GM18507 (cell line): ENCODE results near the gene C2CD4C.
"Not testable (repeated sequence)": the region's sequence is repeated elsewhere in the genome, so short reads cannot be mapped to it uniquely, and the experiment has no call there.

Source experiments
- DNase-seq: peaks from one replicate; pipeline ENCODE4 v3.0.0; 2011; ENCODE audit warnings: low read depth; ENCODE audit not compliant: insufficient read length; ENCODE audit errors: extremely low spot score
- FAIRE-seq: peaks from 2 replicates; lab custom pipeline; 2011; peaks lifted over from hg19 to GRCh38; lab: Jason Lieb, UNC

The C2CD4C gene

DNA sequence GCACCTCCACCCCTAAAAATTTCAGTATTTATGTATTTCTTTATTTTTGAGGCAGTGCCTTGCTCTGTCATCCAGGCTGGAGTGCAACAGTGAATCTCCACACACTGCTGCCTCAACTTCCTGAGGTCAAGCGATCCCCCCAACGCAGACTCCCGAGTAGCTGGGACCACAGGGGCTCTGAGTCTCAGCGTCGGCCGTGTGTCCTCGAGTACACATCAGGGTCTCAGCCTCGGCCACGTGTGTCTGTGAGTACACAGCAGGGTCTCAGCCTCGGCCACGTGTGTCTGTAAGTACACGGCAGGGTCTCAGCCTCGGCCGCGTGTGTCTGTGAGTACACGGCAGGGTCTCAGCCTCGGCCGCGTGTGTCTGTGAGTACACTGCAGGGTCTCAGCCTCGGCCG lies 21.2 kb downstream of the C2CD4C start:
- DNase-seq: no peak
- no peak for FAIRE-seq

DNA sequence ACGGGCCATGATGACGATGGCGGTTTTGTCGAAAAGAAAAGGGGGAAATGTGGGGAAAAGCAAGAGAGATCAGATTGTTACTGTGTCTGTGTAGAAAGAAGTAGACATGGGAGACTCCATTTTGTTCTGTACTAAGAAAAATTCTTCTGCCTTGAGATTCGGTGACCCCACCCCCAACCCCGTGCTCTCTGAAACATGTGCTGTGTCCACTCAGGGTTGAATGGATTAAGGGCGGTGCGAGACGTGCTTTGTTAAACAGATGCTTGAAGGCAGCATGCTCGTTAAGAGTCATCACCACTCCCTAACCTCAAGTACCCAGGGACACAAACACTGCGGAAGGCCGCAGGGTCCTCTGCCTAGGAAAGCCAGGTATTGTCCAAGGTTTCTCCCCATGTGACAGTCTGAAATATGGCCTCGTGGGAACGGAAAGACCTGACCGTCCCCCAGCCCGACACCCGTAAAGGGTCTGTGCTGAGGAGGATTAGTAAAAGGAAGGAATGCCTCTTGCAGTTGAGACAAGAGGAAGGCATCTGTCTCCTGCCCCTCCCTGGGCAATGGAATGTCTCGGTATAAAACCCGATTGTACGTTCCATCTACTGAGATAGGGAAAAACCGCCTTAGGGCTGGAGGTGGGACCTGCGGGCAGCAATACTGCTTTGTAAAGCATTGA lies 22.2 kb downstream of the C2CD4C start:
- not testable (repeated sequence) for FAIRE-seq, DNase-seq

DNA sequence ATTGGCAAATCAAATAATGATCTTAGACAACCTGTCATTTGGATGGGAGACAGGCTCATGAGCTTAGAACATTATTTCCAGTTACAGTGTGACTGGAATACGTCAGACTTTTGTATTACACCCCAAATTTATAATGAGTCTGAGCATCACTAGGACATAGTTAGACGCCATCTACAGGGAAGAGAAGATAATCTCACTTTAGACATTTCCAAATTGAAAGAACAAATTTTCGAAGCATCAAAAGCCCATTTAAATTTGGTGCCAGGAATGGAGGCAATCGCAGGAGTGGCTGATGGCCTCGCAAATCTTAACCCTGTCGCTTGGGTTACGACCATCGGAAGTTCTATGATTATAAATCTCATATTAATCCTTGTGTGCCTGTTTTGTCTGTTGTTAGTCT lies 22.8 kb downstream of the C2CD4C start:
- FAIRE-seq, DNase-seq: not testable (repeated sequence)

DNA sequence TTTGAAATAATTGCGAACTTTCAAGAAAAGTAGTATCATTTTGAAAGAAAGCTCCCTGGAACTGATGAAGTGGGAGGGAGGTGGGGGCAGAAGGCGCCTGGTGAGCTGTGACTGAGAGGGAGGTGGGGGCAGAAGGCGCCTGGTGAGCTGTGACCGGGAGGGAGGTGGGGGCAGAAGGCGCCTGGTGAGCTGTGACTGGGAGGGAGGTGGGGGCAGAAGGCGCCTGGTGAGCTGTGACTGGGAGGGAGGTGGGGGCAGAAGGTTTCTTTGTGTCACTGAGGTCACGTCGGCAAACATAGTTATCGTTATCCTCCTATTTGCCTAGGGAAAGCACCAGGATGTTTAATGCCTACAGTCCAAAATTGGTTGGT lies 24.2 kb downstream of the C2CD4C start:
- FAIRE-seq (no peak), DNase-seq (no peak)

DNA sequence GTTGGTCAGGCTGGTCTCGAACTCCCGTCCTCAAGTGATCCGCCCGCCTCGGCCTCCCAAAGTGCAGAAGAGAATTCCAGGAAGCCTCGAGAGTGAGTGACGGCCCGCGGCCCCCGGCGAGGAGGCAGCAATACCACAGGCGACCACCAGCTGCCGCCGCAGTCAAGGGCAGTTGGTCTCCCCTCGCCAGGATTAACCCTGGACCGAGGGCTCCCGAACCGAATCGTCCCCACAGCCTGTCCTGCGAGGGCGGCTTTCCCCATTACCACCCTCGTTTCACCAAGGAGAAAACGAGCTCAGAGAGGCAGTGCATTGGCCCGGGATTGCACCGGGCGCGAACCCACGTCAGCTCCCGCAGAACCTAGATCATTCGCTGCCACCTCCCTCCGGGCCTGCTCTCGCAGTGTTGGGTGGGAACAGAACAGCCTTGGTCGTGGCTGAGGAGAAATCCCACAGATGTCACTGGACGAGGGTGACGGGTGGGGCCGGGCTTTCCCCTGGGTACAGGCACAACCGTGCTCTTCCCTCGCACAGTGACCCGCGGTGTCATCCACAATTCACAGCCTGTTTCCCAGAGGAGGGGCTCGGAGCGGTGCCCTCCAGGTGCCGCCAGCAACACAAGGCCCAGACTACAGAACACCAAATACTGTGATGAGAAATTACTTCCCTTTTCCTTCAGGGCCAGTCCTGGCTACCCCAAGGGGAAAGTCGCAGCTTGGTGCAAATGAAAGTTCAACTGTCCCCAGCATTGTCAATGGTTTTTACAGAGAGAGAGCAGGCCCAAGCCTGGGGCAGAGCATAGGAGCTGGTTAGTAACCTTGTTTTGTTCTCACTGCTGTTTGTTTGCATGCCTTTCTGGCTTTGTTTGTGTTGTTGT lies 24.8 kb downstream of the C2CD4C start:
- DNase-seq (no peak), FAIRE-seq (no peak)

DNA sequence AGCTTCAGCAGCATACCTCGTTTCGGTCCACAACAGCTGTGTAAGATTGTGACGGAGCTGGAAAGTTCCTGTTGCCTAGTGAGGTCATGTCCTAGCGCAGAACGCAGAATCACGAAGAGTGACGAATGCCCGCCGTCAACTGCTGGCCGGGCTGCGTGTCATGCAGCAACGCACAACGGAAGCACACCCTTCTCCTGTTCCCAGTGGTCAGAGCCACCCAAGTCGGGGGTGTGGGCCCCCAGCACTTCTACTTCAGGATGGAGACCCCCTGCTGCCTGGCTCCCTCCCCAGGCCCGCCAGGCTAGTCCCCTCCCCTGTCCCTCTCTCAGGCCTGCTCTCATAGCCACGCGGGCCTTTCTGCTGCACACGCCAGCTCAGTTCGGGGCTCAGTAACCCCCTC lies 25.9 kb downstream of the C2CD4C start:
- no peak for DNase-seq
- no peak for FAIRE-seq

DNA sequence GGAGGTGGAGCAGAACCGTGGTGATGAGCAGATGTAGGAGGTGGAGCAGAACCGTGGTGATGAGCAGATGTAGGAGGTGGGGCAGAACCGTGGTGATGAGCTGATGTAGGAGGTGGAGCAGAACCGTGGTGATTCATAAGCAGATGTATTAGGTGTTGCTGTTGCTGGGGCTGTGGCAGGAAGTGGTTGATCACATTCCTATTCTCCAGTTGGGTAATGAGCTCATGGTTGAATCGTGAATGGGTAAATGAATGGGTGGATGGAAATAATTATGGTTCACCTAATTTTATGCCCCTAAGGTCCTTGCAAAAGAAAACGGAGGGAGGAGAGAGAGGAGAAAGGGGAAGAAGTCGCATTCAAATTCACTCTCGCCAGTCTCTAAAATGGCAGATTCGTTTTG lies 26.4 kb downstream of the C2CD4C start:
- peak; percentile 63 for FAIRE-seq
- DNase-seq: not testable (repeated sequence)

DNA sequence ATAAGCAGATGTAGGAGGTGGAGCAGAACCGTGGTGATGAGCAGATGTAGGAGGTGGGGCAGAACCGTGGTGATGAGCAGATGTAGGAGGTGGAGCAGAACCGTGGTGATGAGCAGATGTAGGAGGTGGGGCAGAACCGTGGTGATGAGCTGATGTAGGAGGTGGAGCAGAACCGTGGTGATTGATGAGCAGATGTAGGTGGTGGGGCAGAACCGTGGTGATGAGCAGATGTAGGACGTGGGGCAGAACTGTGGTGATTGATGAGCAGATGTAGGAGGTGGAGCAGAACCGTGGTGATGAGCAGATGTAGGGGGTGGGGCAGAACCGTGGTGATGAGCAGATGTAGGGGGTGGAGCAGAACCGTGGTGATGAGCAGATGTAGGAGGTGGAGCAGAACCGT lies 27.0 kb downstream of the C2CD4C start:
- not testable (repeated sequence) for FAIRE-seq, DNase-seq

DNA sequence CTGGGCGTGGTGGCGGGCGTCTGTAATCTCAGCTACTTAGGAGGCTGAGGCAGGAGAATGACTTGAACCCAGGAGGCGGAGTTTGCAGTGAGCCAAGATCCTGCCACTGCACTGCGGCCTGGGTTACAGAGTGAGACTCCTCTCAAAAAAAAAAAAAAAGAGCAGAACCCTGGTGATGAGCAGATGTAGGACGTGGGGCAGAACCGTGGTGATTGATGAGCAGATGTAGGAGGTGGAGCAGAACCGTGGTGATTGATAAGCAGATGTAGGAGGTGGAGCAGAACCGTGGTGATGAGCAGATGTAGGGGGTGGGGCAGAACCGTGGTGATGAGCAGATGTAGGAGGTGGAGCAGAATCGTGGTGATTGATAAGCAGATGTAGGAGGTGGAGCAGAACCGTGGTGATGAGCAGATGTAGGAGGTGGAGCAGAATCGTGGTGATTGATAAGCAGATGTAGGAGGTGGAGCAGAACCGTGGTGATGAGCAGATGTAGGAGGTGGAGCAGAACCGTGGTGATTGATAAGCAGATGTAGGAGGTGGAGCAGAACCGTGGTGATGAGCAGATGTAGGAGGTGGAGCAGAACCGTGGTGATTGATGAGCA lies 28.2 kb downstream of the C2CD4C start:
- DNase-seq, FAIRE-seq: not testable (repeated sequence)

DNA sequence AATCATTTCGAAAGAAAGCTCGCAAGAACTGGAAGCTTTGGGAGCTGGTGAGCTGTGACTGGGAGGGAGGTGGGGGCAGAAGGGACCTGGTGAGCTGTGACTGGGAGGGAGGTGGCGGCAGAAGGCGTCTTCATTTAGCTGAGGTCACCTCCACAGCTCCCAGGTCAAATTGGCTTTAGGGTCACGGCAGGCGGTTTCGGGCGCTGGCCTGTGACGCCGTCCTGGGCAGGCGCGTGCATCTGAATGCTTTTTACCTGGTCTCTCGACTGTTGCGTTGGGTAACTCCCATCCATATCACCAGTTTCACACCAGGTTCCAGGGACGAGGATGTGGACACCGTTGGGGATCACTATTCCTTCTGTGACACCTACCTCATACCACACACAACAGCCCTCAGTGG lies 29.2 kb downstream of the C2CD4C start:
- FAIRE-seq (no peak), DNase-seq (no peak)

DNA sequence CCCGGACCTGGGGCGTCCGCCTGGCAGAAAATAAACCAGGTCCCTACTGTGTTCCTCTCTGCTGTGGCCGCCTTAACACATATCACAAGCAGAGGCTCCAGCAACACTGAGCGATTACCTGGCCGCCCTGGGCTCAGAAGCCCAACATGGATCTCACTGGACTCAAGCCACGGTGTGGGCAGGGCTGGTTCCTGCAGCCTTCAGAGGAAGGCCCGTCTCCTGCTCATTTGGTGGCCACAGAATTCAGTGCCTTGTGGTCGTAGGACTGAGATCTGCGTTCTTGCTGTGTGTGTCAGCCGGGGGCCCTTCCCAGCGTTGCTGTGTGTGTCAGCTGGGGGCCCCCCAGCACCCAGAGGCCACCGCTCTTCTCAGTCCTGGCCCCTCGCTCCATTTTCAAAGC lies 30.2 kb downstream of the C2CD4C start:
- FAIRE-seq: no peak
- no peak for DNase-seq

DNA sequence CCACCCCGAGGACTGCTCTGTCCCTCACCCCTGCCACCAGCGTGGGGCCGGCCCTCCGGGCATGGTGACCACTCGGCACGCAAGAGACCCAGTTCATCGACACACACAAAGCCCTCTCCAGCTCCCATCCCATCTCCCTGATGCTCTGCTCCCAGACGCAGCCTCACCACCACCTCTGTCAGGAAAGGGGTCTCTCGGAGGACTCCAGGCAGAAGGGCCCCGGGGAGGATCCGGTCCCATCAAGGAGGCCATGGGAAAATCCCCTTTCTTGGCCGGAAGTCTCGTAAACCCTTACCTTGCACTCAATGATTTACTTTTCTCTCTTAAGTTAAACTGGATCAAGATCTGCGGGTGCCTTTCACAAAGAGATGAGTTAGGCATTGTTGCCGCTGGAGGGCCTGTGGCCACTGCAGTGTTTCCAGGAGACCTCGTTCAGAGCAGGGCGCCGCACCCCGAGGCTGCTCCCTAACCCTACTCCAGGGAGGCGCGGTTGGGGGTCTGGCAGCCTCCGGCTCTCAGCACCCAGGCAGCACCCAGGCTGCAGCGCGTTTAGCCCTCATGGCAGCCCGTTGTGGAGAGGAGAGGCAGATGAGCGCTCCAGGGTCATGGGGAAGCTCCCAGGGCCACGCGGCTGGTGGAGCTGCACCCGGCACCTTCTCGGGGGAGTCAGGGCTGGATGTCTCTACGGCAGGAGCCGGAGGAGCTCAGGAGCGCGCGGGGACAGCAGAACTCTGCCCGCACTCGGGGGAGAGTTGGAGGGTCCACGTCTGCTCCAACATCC lies 31.0 kb downstream of the C2CD4C start:
- DNase-seq (no peak), FAIRE-seq (no peak)

DNA sequence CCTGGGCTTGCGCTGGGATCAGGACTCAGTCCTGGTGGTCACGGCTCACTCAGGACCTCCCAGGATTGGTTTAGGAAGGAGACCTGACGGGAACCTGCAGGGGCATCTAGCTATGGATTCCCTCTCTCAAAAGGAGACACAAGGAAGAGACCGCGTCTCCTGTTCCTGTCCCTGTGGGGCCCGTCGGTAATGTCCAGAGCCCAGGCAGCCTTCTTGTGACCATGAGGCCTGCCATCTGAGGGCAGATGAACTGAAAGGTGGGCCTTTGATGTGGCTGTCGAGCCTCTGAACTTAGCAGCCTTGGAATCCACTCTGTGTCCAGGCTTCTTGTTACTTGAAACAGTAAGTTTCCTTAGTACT lies 32.9 kb downstream of the C2CD4C start:
- no peak for FAIRE-seq

DNA sequence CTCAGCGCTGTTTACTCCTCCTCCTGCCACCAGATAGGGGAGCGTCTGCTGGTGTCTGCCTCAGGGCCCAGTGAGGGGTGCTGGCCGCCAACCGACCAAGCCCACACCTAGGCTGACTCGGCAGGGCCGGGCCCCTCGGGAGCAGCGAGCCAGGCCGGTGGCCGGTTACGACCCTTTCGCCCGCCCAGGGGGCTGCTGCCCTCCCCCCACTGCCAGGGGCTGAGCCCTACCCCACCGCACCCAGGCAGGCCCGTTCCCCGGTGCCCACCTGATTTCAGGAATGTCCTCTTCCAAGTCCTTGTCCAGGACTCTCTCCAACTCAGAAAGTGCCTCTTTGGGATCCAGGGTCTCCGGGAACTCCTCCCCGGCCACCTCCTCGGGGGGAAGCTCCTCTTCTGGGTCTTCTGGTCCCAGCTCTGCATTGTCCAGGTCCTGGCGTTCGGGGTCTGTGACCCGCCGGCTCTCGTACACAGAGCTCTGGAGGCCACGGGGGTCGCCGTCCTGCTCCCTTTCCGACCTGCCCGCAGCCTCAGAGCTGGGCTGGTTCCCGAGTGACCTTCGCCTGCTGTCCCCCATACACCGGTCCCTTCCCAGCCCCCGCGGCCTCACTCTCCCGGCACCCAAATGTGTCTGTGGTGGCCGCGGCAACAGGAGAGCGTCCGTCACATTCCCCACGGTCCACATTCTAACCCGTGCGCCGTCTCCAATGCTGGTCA lies 33.4 kb downstream of the C2CD4C start:
- DNase-seq: no peak

More for the DNA sequence above, 32.9 kb downstream of the C2CD4C start:
- no peak for DNase-seq

DNA sequence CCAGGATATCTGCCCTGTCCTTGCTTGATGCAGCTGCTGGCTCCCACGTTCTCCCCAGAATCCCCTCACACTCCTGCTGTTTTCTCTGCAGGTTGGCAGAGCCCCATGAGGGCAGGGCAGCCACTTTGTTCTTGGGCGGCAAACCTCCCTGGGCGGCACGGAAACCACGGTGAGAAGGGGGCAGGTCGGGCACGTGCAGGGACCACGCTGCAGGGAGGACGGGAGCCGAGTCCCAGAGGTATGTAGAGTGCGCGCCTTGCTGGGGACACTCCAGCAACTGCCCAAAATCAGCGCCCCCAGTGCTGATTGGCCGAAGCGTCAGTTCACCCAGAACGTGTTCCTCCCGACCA lies 34.1 kb downstream of the C2CD4C start:
- FAIRE-seq: no peak
- no peak for DNase-seq

More for the DNA sequence above, 33.4 kb downstream of the C2CD4C start:
- FAIRE-seq: no peak

DNA sequence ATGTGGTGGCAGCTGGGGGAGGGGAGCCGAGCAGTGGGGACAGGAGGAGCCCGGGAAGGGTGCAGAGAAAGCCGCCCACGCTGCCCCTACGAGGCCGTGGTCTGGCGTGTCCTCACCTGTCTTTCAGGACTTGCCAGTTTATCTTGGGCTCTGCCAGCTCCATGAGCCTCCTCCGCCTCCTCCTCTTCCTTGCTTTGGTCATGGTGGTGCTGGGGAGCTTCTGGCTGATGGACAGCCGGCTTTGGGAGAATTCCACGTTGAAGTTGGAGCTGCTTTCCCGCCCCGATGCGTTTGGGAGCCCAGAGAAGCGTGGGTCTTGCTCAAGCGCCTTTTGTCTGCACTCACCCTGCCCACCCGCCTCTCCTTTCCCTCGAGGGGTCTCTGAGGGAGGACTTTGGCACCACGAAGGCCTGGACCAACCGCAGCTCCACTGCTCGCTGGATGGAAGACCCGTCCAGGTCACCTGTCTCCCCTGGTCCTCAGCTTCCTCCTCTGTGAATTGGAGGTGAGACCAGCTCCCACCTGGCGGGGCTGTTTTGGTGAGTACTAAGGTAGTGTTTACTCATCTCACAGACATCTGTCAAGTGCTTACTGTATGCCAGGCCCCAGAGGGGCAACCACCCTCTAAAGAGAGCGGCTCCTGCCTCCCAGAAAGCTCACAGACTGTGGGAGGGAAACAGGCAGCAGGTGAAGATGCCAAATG lies 34.6 kb downstream of the C2CD4C start:
- FAIRE-seq (no peak), DNase-seq (no peak)

DNA sequence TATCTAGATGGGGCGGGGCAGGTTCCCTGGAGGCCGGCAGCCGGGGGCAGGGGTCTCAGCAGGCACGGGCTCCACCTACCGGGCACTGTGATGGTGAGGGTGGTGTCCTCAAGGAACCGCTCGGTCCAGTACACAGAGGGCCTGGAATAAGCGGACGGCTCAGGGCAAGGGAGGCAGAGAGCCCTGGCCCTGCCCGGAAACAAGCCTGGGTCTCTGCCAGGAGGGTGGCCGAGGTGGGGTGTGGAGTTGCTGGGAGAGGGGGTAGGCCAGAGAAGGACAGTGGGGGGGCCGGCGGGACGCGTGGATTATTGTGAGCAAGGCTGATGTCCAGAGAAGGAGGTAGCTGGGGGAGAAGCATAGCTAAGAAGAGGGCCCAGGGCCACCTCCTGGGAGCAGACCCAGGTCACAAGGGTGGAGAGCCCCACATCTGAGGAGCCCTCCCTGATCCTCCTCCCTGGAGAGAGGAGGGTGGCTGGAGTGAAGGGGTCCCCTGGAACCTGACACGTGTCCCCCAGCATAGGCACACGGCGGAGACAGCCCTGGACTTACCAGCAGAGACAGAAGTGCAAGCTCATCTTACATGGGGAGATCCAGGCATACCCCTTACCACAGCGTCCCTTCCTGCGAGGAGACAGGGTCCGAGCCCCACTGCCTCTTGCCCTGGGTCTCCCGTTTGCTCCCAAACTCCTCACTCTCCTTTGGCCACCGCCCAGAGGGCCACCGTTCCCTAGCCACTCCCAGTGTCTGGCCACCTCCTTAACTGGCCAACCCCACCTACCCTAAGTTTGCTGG lies 35.4 kb downstream of the C2CD4C start:
- FAIRE-seq: no peak
- no peak for DNase-seq

DNA sequence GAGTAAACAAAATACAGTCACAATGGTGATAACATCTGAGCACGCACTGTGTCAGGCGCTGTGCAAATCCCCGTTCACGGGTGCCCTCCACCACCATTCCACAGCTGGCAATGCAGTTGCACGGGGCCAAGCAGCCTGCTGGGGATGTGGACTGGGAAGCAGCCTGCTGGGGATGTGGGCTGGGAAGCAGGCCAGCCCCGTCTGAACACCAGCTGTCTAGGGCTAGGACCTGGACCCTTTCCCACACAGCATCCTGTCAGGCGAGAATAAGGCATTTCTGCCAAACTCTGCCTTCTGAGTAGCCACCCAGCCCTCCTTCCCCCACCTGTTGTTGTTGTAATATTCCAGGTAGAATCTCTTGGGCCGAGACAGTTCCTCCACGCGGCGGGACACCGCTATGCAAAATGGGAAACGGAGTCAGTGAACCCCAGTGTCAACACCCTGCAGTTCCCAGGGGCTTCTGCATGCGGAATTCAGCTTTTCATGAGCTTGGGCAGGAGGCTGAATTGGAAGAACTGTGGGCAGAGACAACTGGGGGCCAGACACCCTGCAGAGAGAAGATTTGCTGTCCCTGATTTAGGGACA lies 36.5 kb downstream of the C2CD4C start:
- FAIRE-seq (no peak), DNase-seq (no peak)
